ENCODE results near the gene CDC25B. TPM values are rescaled to one million over a fixed set of nuclear protein-coding genes. Genes with fewer than 3 reads are reported as not detected.

CDC25B gene
- total RNA-seq, 1 donor, result 51.0 TPM

DNA sequence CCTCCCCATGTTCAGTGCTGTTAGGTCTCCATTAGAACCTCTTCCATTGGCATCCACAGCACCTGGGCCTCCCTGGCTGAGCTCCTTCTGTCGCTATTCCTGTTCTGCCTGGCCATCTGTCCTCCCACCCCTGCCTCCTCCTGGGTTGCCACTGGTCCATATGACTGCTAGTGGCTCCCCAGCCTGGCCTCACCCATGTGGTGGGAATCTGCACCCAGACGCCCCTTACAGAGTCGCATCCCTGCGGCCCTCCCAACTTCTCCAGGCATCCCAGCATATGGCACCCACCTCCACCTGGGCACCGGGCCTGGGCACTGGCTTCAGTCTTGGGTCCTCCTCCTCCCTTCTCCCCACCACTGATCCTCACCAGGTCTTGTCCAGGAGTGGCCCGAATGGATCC is 7.7 kb downstream of the CDC25B start:
- DNase-seq (ENCODE audit: low read depth), result no peak
- no peak overlapping the region for H3K4me3 ChIP-seq (ENCODE audit: low read depth, low read length)
- TF ChIP-seq, protein P1, sequence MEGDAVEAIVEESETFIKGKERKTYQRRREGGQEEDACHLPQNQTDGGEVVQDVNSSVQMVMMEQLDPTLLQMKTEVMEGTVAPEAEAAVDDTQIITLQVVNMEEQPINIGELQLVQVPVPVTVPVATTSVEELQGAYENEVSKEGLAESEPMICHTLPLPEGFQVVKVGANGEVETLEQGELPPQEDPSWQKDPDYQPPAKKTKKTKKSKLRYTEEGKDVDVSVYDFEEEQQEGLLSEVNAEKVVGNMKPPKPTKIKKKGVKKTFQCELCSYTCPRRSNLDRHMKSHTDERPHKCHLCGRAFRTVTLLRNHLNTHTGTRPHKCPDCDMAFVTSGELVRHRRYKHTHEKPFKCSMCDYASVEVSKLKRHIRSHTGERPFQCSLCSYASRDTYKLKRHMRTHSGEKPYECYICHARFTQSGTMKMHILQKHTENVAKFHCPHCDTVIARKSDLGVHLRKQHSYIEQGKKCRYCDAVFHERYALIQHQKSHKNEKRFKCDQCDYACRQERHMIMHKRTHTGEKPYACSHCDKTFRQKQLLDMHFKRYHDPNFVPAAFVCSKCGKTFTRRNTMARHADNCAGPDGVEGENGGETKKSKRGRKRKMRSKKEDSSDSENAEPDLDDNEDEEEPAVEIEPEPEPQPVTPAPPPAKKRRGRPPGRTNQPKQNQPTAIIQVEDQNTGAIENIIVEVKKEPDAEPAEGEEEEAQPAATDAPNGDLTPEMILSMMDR (IDR thresholded peaks at IDR 0.05; ENCODE audit: insufficient read depth, low read length), result no peak

DNA sequence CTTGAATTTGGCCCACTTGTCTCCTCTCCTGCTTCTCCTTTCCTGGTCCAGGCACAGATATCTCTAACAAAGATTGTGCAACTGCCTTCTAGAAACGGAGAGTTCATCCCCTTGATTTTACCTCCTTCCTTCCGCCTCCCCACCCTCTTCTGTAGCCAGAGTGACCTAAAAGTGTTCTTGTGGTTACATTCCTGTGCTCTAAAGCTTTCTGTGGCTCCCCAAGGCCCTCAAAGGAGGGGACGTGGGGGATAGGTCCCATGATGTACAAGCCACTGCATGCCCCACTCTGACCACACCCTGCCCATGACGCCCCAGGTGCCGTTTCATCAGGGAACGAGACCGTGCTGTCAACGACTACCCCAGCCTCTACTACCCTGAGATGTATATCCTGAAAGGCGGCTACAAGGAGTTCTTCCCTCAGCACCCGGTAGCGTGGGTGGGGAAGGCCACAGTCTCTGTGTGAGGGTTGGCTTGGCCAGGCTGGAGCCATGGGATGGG is 8.2 kb downstream of the CDC25B start:
- no peak overlapping the region for H3K4me3 ChIP-seq (ENCODE audit: low read depth, low read length)
- TF ChIP-seq, protein P1 (IDR thresholded peaks at IDR 0.05; ENCODE audit: insufficient read depth, low read length), result no peak
- DNase-seq (ENCODE audit: low read depth), result no peak

DNA sequence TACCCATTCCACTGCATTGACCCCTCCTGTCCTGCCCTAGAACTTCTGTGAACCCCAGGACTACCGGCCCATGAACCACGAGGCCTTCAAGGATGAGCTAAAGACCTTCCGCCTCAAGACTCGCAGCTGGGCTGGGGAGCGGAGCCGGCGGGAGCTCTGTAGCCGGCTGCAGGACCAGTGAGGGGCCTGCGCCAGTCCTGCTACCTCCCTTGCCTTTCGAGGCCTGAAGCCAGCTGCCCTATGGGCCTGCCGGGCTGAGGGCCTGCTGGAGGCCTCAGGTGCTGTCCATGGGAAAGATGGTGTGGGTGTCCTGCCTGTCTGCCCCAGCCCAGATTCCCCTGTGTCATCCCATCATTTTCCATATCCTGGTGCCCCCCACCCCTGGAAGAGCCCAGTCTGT is 8.7 kb downstream of the CDC25B start:
- DNase-seq (ENCODE audit: low read depth), result no peak
- no peak overlapping the region for H3K4me3 ChIP-seq (ENCODE audit: low read depth, low read length)
- TF ChIP-seq, protein P1 (IDR thresholded peaks at IDR 0.05; ENCODE audit: insufficient read depth, low read length), result no peak

DNA sequence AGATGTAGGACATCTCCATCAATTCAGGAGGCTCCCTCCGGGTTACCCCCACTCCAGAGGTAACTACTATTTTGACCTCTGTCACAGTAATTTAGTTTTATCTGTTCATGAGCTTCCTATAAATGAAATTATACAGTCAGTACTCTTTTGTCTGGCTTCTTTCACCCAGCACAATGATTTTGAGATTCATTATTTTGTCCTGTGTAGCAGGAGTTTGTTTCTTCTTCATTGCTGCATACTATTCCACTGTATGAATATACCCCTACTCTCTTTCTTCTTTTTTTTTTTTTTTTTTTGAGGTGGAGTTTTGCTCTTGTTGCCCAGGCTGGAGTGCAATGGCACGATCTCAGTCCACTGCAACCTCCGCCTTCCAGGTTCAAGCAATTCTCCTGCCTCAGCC is 12.4 kb downstream of the CDC25B start:
- no peak for DNase-seq (ENCODE audit: low read depth)
- TF ChIP-seq, protein P1 (IDR thresholded peaks at IDR 0.05; ENCODE audit: insufficient read depth, low read length), result no peak
- H3K4me3 ChIP-seq (ENCODE audit: low read depth, low read length), result peak overlapping the region; percentile 39

DNA sequence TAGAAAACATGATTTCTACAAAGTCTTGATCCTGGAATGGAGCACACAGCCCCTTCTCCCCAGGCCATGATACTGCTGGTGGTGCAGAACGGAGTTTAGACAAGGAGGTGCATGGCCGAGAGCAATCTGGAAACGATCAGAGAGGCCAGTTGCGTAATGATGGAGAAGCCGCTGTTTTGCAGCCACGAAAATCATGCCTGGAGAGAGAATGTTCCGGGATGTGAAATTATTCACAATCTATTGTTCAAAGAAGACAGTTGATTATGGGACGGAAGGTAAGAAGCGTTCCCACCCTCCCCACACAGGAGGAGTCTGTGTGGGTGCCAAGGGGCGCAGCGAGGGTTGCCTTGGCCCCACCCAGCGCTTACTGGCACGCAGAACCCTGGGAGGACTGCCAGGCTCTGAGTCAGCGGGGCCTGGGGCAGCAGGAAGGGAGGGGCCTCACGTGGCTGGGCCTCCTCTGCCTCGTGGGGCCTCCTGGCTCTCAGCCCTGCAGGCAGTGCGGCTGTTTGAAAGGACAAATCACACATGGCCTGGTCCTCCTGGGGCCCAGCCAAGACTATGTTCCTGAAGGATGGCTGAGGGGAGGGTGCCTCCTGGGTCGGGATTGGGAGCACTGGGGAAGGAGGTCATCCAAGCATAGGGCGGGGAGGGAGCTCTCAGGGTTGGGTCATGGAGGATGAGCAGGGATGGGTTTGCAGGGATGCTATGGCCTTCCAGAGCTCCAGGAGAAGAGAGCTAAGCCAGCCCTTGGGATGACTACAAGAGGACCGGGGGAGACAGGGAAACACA is 15.6 kb downstream of the CDC25B start:
- TF ChIP-seq, protein P1 (IDR thresholded peaks at IDR 0.05; ENCODE audit: insufficient read depth, low read length), result no peak
- peak overlapping the region; percentile 63 for H3K4me3 ChIP-seq (ENCODE audit: low read depth, low read length)
- peak; percentile 100 for DNase-seq (ENCODE audit: low read depth)

DNA sequence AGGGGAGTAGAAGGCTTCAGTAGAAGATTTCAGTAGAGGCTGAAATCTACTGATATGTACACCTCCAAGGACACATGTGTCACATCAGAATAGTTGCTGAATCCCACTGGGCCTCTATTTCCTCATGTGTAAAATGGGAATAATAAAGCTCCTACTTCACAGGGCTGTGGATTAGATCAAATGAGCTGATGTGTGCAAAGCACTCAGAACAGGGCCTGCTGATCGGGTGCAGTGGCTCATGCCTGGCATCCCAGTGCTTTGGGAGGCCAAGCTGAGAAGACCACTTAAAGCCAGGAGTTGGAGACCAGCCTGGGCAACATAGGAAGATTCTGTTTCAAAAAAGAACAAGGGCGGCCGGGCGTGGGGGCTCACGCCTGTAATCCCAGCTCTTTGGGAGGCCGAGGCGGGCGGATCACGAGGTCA is 16.2 kb downstream of the CDC25B start:
- TF ChIP-seq, protein P1 (IDR thresholded peaks at IDR 0.05; ENCODE audit: insufficient read depth, low read length), result no peak
- no peak overlapping the region for H3K4me3 ChIP-seq (ENCODE audit: low read depth, low read length)
- DNase-seq (ENCODE audit: low read depth), result no peak

All from fibroblast of the aortic adventitia (primary cell).